ENCODE data around the gene TMPRSS7. TPM values are rescaled to one million over a fixed set of nuclear protein-coding genes. Genes with fewer than 3 reads are reported as not detected.
"Not testable (repeated sequence)": the region's sequence is repeated elsewhere in the genome, so short reads cannot be mapped to it uniquely, and the experiment has no call there.

TMPRSS7 gene
- total RNA-seq, 4 donors from 2014 or later, result not detected

DNA sequence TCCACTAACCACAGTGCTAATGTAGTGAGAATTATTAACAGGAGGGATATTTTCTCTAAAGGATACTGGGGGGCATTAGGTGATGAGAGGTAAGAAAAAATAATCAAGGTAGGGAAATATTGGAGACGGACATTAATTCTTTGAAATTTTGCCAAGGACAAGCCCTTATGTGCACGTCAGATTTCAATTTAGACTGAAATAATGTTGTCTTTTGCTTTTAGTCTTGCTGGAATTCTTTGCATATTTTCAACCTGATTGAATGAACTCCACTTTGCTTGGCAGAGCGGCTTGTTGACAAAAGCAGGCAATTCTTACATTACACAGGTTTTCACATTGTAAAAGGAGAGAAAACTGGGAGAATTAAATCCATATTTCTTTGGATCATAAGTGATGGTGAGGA is 26.6 kb downstream of the TMPRSS7 start:
- intact Hi-C loops (cut with DNase I; ENCODE audit: low total_unique reads), result no loop called here
- H3K27me3 ChIP-seq, result no peaks in the 10 kb centered on the region
- in situ Hi-C loops (cut with MboI; ENCODE audit: low pct_ligation_motif_present in 1 of 4, low pct_unique_long_range_greater_than_20kb in 1 of 4, low sequenced_read_pairs in 3 of 4), result no loop called here
- no peaks in the 10 kb centered on the region for H3K36me3 ChIP-seq
- no peaks in the 10 kb centered on the region for H3K9me3 ChIP-seq
- H3K4me1 ChIP-seq, result no peaks in the 10 kb centered on the region
- H3K27ac ChIP-seq, result no peak overlapping the region
- TF ChIP-seq, protein P1, sequence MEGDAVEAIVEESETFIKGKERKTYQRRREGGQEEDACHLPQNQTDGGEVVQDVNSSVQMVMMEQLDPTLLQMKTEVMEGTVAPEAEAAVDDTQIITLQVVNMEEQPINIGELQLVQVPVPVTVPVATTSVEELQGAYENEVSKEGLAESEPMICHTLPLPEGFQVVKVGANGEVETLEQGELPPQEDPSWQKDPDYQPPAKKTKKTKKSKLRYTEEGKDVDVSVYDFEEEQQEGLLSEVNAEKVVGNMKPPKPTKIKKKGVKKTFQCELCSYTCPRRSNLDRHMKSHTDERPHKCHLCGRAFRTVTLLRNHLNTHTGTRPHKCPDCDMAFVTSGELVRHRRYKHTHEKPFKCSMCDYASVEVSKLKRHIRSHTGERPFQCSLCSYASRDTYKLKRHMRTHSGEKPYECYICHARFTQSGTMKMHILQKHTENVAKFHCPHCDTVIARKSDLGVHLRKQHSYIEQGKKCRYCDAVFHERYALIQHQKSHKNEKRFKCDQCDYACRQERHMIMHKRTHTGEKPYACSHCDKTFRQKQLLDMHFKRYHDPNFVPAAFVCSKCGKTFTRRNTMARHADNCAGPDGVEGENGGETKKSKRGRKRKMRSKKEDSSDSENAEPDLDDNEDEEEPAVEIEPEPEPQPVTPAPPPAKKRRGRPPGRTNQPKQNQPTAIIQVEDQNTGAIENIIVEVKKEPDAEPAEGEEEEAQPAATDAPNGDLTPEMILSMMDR (IDR thresholded peaks at IDR 0.05), result no peak
- TF ChIP-seq EP300 (IDR thresholded peaks at IDR 0.05; ENCODE audit: low read depth) (no peak), POLR2A (IDR thresholded peaks at IDR 0.05) (no peak), POLR2AphosphoS5 (IDR thresholded peaks at IDR 0.05) (no peak)
- 64 to 74% methylated on average over 3 of the region's 3 CpGs for WGBS, 2 donors (ENCODE audit: low coverage in 1 of 2)
- DNase-seq, result no peak
- no peak overlapping the region for H3K4me3 ChIP-seq

DNA sequence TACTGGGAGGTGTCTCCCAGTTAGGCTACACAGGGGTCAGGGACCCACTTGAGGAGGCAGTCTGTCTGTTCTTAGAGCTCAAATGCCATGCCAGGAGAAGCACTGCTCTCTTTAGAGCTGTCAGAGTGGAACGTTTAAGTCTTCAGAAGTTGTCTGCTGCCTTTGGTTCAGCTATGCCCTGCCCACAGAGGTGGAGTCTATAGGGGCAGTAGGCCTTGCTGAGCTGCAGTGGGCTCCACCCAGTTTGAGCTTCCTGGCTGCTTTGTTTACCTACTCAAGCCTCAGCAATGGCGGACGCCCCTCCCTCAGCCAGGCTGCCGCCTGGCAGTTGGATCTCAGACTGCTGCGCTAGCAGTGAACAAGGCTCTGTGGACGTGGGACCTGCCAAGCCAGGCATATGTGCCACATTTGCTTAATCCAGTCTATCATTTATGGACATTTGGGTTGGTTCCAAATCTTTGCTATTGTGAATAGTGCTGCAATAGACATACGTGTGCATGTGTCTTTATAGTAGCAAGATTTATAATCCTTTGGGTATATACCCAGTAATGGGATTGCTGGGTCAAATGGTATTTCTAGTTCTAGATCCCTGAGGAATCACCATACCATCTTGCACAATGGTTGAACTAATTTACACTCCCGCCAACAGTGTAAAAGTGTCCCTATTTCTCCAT is 38.0 kb downstream of the TMPRSS7 start:
- in situ Hi-C loops (cut with MboI; ENCODE audit: low pct_ligation_motif_present in 1 of 4, low pct_unique_long_range_greater_than_20kb in 1 of 4, low sequenced_read_pairs in 3 of 4); intact Hi-C loops (cut with DNase I; ENCODE audit: low total_unique reads); H3K36me3 ChIP-seq; H3K9me3 ChIP-seq; H3K27me3 ChIP-seq: not testable (repeated sequence)
- WGBS, 2 donors (ENCODE audit: low coverage in 1 of 2), result 48 to 50% methylated on average over 2 to 8 of the region's 8 CpGs
- peak overlapping the region; percentile 72 to 80 (median 76) for H3K27ac ChIP-seq
- peak in 1 of 3 donors; percentile 35 for TF ChIP-seq POLR2AphosphoS5 (IDR thresholded peaks at IDR 0.05)
- TF ChIP-seq POLR2A (IDR thresholded peaks at IDR 0.05), result peak; percentile 38
- DNase-seq, result peak; percentile 83
- H3K4me3 ChIP-seq, result peak overlapping the region in 1 of 4 donors; percentile 0
- peaks cover 3 to 33% (median 10%) of the 10 kb centered on the region in 4 donors for H3K4me1 ChIP-seq

DNA sequence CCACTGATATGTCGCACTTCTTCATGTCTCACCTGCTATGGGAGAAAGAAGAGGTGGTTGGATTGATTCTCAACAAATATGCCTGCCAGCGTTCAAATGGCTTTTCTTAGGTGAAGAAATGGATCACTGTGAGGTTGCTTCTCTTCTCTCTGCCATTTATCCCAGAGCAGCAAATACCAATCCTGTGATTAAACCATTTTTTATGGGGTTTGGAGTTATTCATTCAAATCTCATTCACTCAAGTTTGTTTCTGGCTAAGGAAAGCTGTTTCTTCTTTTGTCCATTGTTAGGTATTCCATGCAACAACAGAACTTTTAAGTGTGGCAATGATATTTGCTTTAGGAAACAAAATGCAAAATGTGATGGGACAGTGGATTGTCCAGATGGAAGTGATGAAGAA is 39.5 kb downstream of the TMPRSS7 start:
- H3K27ac ChIP-seq, result no peak overlapping the region
- H3K4me3 ChIP-seq, result no peak overlapping the region
- no peak for DNase-seq
- peaks cover 3 to 33% (median 10%) of the 10 kb centered on the region in 4 donors for H3K4me1 ChIP-seq
- in situ Hi-C loops (cut with MboI; ENCODE audit: low pct_ligation_motif_present in 1 of 4, low pct_unique_long_range_greater_than_20kb in 1 of 4, low sequenced_read_pairs in 3 of 4) (no loop called here), intact Hi-C loops (cut with DNase I; ENCODE audit: low total_unique reads) (no loop called here)
- H3K9me3 ChIP-seq, result no peaks in the 10 kb centered on the region
- WGBS, 2 donors (ENCODE audit: low coverage in 1 of 2), result 86 to 100% methylated on average over 2 of the region's 2 CpGs
- H3K36me3 ChIP-seq, result no peaks in the 10 kb centered on the region
- no peaks in the 10 kb centered on the region for H3K27me3 ChIP-seq
- no peak for TF ChIP-seq POLR2A (IDR thresholded peaks at IDR 0.05)
- no peak for TF ChIP-seq EP300 (IDR thresholded peaks at IDR 0.05; ENCODE audit: low read depth)
- TF ChIP-seq POLR2AphosphoS5 (IDR thresholded peaks at IDR 0.05), result no peak
- TF ChIP-seq, protein P1 (IDR thresholded peaks at IDR 0.05), result no peak

DNA sequence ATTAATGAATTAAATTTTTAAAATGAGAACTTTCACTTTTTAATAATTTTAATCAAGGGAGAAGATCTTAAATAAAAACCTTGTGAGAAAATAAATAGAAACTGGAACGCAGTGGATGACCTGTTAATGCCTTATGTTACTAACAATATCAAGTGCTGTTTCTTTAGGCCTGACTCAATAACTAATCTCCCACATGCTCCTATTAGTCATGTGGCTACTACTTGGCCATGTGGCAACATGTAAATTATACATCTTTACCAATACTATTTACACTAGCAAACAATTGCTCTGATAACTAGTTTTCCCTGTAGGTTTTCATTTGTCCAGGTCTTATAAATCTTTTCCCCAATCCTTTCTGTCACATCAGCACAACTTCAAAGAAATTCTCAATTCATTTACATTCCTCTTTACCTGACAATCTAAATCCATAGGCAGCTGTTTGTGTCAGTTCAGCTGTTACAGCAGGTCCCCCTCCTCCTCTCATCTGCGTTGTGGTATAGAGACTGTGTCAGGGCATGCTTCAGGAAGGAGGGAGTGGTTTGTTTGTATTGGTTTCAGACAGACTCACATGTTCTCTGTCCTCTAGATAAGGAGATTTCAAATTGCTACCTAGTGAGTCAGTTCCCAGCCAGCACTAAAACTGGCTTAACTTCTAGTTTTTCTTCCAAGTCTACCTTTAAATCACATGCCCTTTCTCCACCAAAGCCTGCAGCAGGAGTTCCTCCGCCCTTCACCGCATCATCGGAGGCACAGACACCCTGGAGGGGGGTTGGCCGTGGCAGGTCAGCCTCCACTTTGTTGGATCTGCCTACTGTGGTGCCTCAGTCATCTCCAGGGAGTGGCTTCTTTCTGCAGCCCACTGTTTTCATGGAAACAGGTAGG is 40.3 kb downstream of the TMPRSS7 start:
- Histone ChIP-seq H3K4me1 (peaks cover 3 to 33% (median 10%) of the 10 kb centered on the region in 4 donors), H3K27me3 (no peaks in the 10 kb centered on the region), H3K9me3 (no peaks in the 10 kb centered on the region), H3K4me3 (peak overlapping the region in 1 of 4 donors; percentile 25), H3K36me3 (no peaks in the 10 kb centered on the region), H3K27ac (peak overlapping the region; percentile 78 to 84 (median 82))
- 35 to 39% methylated on average over 2 to 6 of the region's 6 CpGs for WGBS, 2 donors (ENCODE audit: low coverage in 1 of 2)
- DNase-seq, result peak; percentile 60
- in situ Hi-C loops (cut with MboI; ENCODE audit: low pct_ligation_motif_present in 1 of 4, low pct_unique_long_range_greater_than_20kb in 1 of 4, low sequenced_read_pairs in 3 of 4), result no loop called here
- intact Hi-C loops (cut with DNase I; ENCODE audit: low total_unique reads), result no loop called here
- TF ChIP-seq EP300 (IDR thresholded peaks at IDR 0.05; ENCODE audit: low read depth) (no peak), POLR2AphosphoS5 (IDR thresholded peaks at IDR 0.05) (peak in 2 of 3 donors; percentile 50 to 78), POLR2A (IDR thresholded peaks at IDR 0.05) (peak; percentile 36)
- TF ChIP-seq, protein P1 (IDR thresholded peaks at IDR 0.05), result no peak

All from transverse colon (tissue), 4 donors.